Peyer's patch (tissue), 4 donors: Measurements from ENCODE around the gene ATF7IP2. TPM values are rescaled to one million over a fixed set of nuclear protein-coding genes. Genes with fewer than 3 reads are reported as not detected.
A peak's percentile ranks its signal among the peaks of the same experiment; 100 is the strongest.
"Not testable (repeated sequence)": the region's sequence is repeated elsewhere in the genome, so short reads cannot be mapped to it uniquely, and the experiment has no call there.

Source experiments
- DNase-seq, 3 donors: peaks; one replicate each; pipeline ENCODE4 v3.0.0-alpha.2; 2017 to 2019
- H3K27ac ChIP-seq, 4 donors: fragments of 200-600 bp; sonication (generic); one replicate each; pipeline ENCODE4 v1.5.1; 2016 to 2019
- H3K27me3 ChIP-seq, 2 donors: fragments of 200-600 bp; sonication (generic); one replicate each; pipeline ENCODE4 v1.5.1; 2019
- H3K36me3 ChIP-seq, 3 donors: fragments of 200-600 bp; sonication (generic); one replicate each; pipeline ENCODE4 v1.5.1; 2016 to 2019
- H3K4me1 ChIP-seq, 4 donors: fragments of 200-600 bp; sonication (generic); one replicate each; pipeline ENCODE4 v1.5.1; 2016 to 2019
- H3K4me3 ChIP-seq, 4 donors: fragments of 200-600 bp; sonication (generic); 1 replicate in 3 of 4; 2 replicates in 1 of 4; pipeline ENCODE4 v1.5.1; 2016 to 2019; ENCODE audit warnings: mild to moderate bottlenecking in 1 of 4
- H3K9me3 ChIP-seq, 4 donors: fragments of 200-600 bp; sonication (generic); one replicate each; pipeline ENCODE4 v1.5.1; 2016 to 2019; ENCODE audit warnings: mild to moderate bottlenecking in 1 of 4
- CTCF ChIP-seq, 6 experiments: fragments of 450-650 bp in 4 of 6; fragments of 200-600 bp in 2 of 6; sonication (generic) in 1 of 6; IDR thresholded peaks; one replicate each; pipeline ENCODE4 v1.5.1; 2017 to 2019; ENCODE audit warnings: antibody characterized with exemption in 6 of 6, mild to moderate bottlenecking in 3 of 6, moderate library complexity in 1 of 6
- POLR2A ChIP-seq, 2 donors: fragments of 450-650 bp; IDR thresholded peaks; one replicate each; pipeline ENCODE4 v1.5.1; 2017; ENCODE audit warnings: antibody characterized with exemption in 2 of 2, mild to moderate bottlenecking in 2 of 2, moderate library complexity in 2 of 2
- total RNA-seq, 4 donors: library from RNA; depleted of rRNA; stranded (reverse); fragments of >200 nt; gene quantifications; one replicate each; pipeline ENCODE4 v1.1.0, GENCODE V29; 2016

Gene ATF7IP2
- total RNA-seq, 4 donors from 2014 or later, result 9.9 to 27.2 (median 10.8) TPM

- no peaks in the 10 kb centered on the region for H3K36me3 ChIP-seq
- no peak overlapping the region for H3K27ac ChIP-seq
- no peak overlapping the region for H3K4me3 ChIP-seq
- DNase-seq, result no peak
- no peaks in the 10 kb centered on the region for H3K9me3 ChIP-seq
- H3K4me1 ChIP-seq, result no peaks in the 10 kb centered on the region
- TF ChIP-seq POLR2A (IDR thresholded peaks at IDR 0.05), result no peak
- no peak for TF ChIP-seq CTCF (IDR thresholded peaks at IDR 0.05)
- no peaks in the 10 kb centered on the region for H3K27me3 ChIP-seq
Observed at GRCh38 chr16:10504404-10504885, 118.6 kb downstream of the ATF7IP2 start.

- not testable (repeated sequence) for H3K27me3 ChIP-seq, H3K27ac ChIP-seq, H3K4me3 ChIP-seq, H3K4me1 ChIP-seq, H3K9me3 ChIP-seq, DNase-seq, H3K36me3 ChIP-seq
Observed at GRCh38 chr16:10505286-10505685, 119.4 kb downstream of the ATF7IP2 start.

GRCh38 chr16:10509534-10510025 lies 123.7 kb downstream of the ATF7IP2 start:
- Histone ChIP-seq H3K4me1 (no peaks in the 10 kb centered on the region), H3K36me3 (no peaks in the 10 kb centered on the region), H3K27ac (no peak overlapping the region), H3K4me3 (no peak overlapping the region), H3K9me3 (no peaks in the 10 kb centered on the region), H3K27me3 (no peaks in the 10 kb centered on the region)
- peak in 2 of 3 donors; percentile 48 to 78 for DNase-seq
- TF ChIP-seq POLR2A (IDR thresholded peaks at IDR 0.05) (no peak), CTCF (IDR thresholded peaks at IDR 0.05) (peak; percentile 50 to 92 (median 86))

GRCh38 chr16:10510279-10510678 lies 124.4 kb downstream of the ATF7IP2 start:
- no peaks in the 10 kb centered on the region for H3K9me3 ChIP-seq
- H3K4me1 ChIP-seq, result no peaks in the 10 kb centered on the region
- H3K27ac ChIP-seq, result no peak overlapping the region
- no peak for DNase-seq
- H3K4me3 ChIP-seq, result no peak overlapping the region
- no peaks in the 10 kb centered on the region for H3K27me3 ChIP-seq
- H3K36me3 ChIP-seq, result no peaks in the 10 kb centered on the region
- TF ChIP-seq POLR2A (IDR thresholded peaks at IDR 0.05), result no peak
- TF ChIP-seq CTCF (IDR thresholded peaks at IDR 0.05), result no peak

- H3K27ac ChIP-seq, result no peak overlapping the region
- H3K4me1 ChIP-seq, result no peaks in the 10 kb centered on the region
- no peak overlapping the region for H3K4me3 ChIP-seq
- TF ChIP-seq POLR2A (IDR thresholded peaks at IDR 0.05), result no peak
- no peak for TF ChIP-seq CTCF (IDR thresholded peaks at IDR 0.05)
- DNase-seq, result no peak
- H3K27me3 ChIP-seq, result no peaks in the 10 kb centered on the region
- H3K9me3 ChIP-seq, result no peaks in the 10 kb centered on the region
- no peaks in the 10 kb centered on the region for H3K36me3 ChIP-seq
Observed at GRCh38 chr16:10511829-10512228, 126.0 kb downstream of the ATF7IP2 start.

- Histone ChIP-seq H3K27me3 (no peaks in the 10 kb centered on the region), H3K27ac (no peak overlapping the region), H3K36me3 (no peaks in the 10 kb centered on the region), H3K4me1 (no peaks in the 10 kb centered on the region), H3K9me3 (no peaks in the 10 kb centered on the region), H3K4me3 (no peak overlapping the region)
- TF ChIP-seq CTCF (IDR thresholded peaks at IDR 0.05), result peak; percentile 38 to 73 (median 66)
- TF ChIP-seq POLR2A (IDR thresholded peaks at IDR 0.05), result no peak
- peak in 2 of 3 donors; percentile 34 to 68 for DNase-seq
Observed at GRCh38 chr16:10514369-10515055, 128.7 kb downstream of the ATF7IP2 start.
